ENCODE data around the gene AKR1E2.
A peak's percentile ranks its signal among the peaks of the same experiment; 100 is the strongest.

The AKR1E2 gene

DNA sequence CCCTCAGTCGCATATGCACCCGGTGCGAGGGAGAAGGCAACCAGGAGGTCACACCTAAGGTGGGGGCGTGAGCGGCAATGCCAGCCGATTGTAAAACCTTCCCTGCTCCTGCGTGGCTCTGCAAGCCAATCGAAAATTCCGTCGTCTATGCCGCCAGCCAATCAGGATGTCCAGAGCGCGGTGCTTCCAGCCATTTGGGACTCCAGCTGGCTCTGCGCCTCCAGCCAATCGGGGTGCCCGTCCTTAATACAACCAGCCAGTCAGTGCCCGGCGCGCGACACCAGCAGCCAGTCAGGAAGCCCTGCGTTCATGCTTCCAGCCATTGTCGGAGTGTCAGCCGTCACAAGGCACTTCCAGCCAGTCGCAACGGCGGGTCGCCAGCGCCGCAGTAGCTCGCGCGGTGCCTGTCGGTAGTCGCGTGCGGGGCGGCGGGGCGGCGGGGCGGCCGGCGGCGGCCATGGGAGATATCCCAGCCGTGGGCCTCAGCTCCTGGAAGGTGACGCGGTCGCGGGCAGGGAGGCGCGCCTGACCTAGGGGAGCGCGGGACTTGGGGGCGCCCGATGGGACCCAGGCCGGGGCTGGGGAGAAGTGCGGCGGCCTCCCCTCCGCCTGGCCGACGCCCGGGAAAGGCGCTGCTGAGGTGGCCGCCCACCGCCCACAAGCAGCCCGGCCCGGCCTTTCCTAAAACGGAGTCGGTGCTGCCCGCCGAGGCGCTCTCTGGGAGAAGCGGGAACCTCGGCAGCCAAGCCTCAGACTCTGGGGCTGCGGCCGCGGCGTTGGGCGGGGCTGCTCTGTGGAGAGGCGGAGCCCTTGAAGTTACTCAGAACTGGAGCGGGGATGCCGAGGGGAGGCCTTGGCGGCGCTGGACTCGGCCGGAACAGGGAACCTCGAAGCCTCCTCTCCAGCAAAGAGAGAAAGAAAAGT lies at the start of gene AKR1E2:
TSS of gene AKR1E2 (plus strand) at position 340 of the 924 bp plus-strand sequence. CDS start at position 458, 118 bp downstream.
- Histone ChIP-seq H3K4me3 (ENCODE audit: low read depth, low read length) (peak within 1 kb of the TSS; percentile 41), H3K36me3 (ENCODE audit: control insufficient read depth, insufficient read depth, low read length) (no peaks in the 10 kb centered on the region), H3K9ac (ENCODE audit: low read depth, low read length) (no peak within 1 kb of the TSS)

DNA sequence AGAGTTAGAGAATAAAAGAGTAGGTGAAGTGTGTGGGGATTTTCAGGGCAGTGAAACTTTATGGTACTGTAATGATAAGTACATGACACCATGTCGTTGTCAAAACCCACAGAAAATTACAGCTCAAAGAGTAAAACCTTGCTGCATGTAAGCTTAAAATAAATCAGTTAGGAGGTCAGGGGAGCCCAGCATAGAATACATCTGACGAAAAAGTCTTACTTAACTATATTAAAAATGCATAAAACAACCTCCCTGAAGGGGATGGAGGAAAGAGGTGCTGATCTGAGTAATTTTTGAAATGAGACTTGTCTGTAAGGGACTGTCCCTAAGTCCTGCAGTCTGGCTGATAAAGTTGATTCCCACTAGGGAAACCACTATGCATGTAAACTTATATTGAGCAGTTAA lies 49.8 kb upstream of the AKR1E2 start:
- no peaks in the 10 kb centered on the region for H3K36me3 ChIP-seq (ENCODE audit: control insufficient read depth, insufficient read depth, low read length)
- no peaks in the 10 kb centered on the region for H3K4me1 ChIP-seq (ENCODE audit: control insufficient read depth, insufficient read depth, low read length)

More for the DNA sequence above, at the start of gene AKR1E2:
- H3K4me1 ChIP-seq (ENCODE audit: control insufficient read depth, insufficient read depth, low read length), result no peaks in the 10 kb centered on the region
- H3K27me3 ChIP-seq (ENCODE audit: control insufficient read depth, insufficient read depth, low read length), result peaks cover 13% of the 10 kb centered on the region
- no peaks in the 10 kb centered on the region for H3K9me3 ChIP-seq (ENCODE audit: control insufficient read depth, insufficient read depth, low read length)

DNA sequence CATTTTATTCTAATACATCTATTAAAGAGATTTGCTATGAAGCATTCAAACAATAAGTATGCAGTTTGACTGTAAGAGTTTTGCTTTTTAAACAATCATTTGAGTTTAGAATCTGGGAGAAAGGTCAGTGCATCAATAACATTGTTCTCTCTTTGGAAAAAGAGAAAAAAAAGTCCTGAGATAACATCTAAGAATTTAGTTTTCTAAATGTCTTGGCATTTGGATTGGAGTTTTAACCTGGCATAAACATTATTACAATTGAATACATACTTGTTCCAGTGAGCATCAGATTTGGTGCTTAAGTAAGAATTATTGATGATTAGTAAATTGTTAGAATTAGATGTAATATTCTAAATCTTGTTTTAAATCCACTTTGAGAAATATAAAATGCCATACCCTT lies 47.2 kb upstream of the AKR1E2 start:
- no peak overlapping the region for H3K9ac ChIP-seq (ENCODE audit: low read depth, low read length)
- no peaks in the 10 kb centered on the region for H3K4me1 ChIP-seq (ENCODE audit: control insufficient read depth, insufficient read depth, low read length)
- H3K9me3 ChIP-seq (ENCODE audit: control insufficient read depth, insufficient read depth, low read length), result no peaks in the 10 kb centered on the region
- no peaks in the 10 kb centered on the region for H3K27me3 ChIP-seq (ENCODE audit: control insufficient read depth, insufficient read depth, low read length)
- H3K36me3 ChIP-seq (ENCODE audit: control insufficient read depth, insufficient read depth, low read length), result no peaks in the 10 kb centered on the region
- no peak overlapping the region for H3K4me3 ChIP-seq (ENCODE audit: low read depth, low read length)

More for the DNA sequence above, 49.8 kb upstream of the AKR1E2 start:
- no peaks in the 10 kb centered on the region for H3K27me3 ChIP-seq (ENCODE audit: control insufficient read depth, insufficient read depth, low read length)
- H3K9me3 ChIP-seq (ENCODE audit: control insufficient read depth, insufficient read depth, low read length), result no peaks in the 10 kb centered on the region
- no peak overlapping the region for H3K9ac ChIP-seq (ENCODE audit: low read depth, low read length)
- no peak overlapping the region for H3K4me3 ChIP-seq (ENCODE audit: low read depth, low read length)

- Histone ChIP-seq H3K4me1 (ENCODE audit: control insufficient read depth, insufficient read depth, low read length) (no peaks in the 10 kb centered on the region), H3K27me3 (ENCODE audit: control insufficient read depth, insufficient read depth, low read length) (no peaks in the 10 kb centered on the region), H3K9me3 (ENCODE audit: control insufficient read depth, insufficient read depth, low read length) (no peaks in the 10 kb centered on the region), H3K9ac (ENCODE audit: low read depth, low read length) (no peak overlapping the region), H3K4me3 (ENCODE audit: low read depth, low read length) (no peak overlapping the region), H3K36me3 (ENCODE audit: control insufficient read depth, insufficient read depth, low read length) (no peaks in the 10 kb centered on the region)
Observed at GRCh38 chr10:4780091-4780490, 45.9 kb upstream of the AKR1E2 start.

- no peaks in the 10 kb centered on the region for H3K27me3 ChIP-seq (ENCODE audit: control insufficient read depth, insufficient read depth, low read length)
- no peak overlapping the region for H3K4me3 ChIP-seq (ENCODE audit: low read depth, low read length)
- H3K9me3 ChIP-seq (ENCODE audit: control insufficient read depth, insufficient read depth, low read length), result no peaks in the 10 kb centered on the region
- H3K36me3 ChIP-seq (ENCODE audit: control insufficient read depth, insufficient read depth, low read length), result no peaks in the 10 kb centered on the region
- no peaks in the 10 kb centered on the region for H3K4me1 ChIP-seq (ENCODE audit: control insufficient read depth, insufficient read depth, low read length)
- H3K9ac ChIP-seq (ENCODE audit: low read depth, low read length), result no peak overlapping the region
Observed at GRCh38 chr10:4780782-4781181, 45.2 kb upstream of the AKR1E2 start.

DNA sequence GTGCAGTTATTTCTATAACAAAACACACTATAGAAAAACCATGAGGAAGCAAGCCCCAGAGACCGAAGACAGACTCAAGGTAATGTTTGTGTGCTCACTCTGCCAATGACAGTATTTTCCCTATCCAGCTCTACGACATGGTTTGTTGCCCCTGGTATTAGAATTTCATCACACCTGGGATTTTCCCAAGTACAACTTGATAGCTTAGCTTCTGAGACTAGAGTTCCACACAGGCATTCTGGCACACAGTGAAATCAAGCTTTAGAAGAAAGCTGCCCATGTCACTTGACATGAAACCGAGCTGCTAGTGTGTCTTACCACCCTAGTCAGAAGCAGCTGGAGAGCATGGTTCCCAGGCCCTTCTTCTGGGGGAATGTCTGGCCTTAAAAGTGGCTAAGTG lies 44.1 kb upstream of the AKR1E2 start:
- Histone ChIP-seq H3K36me3 (ENCODE audit: control insufficient read depth, insufficient read depth, low read length) (no peaks in the 10 kb centered on the region), H3K4me3 (ENCODE audit: low read depth, low read length) (no peak overlapping the region), H3K9ac (ENCODE audit: low read depth, low read length) (no peak overlapping the region), H3K9me3 (ENCODE audit: control insufficient read depth, insufficient read depth, low read length) (no peaks in the 10 kb centered on the region), H3K4me1 (ENCODE audit: control insufficient read depth, insufficient read depth, low read length) (no peaks in the 10 kb centered on the region), H3K27me3 (ENCODE audit: control insufficient read depth, insufficient read depth, low read length) (no peaks in the 10 kb centered on the region)

GRCh38 chr10:4784667-4785333 lies 41.2 kb upstream of the AKR1E2 start:
- Histone ChIP-seq H3K4me1 (ENCODE audit: control insufficient read depth, insufficient read depth, low read length) (no peaks in the 10 kb centered on the region), H3K9ac (ENCODE audit: low read depth, low read length) (no peak overlapping the region), H3K36me3 (ENCODE audit: control insufficient read depth, insufficient read depth, low read length) (no peaks in the 10 kb centered on the region)

GRCh38 chr10:4786043-4786839 lies 39.8 kb upstream of the AKR1E2 start:
- Histone ChIP-seq H3K36me3 (ENCODE audit: control insufficient read depth, insufficient read depth, low read length) (no peaks in the 10 kb centered on the region), H3K27me3 (ENCODE audit: control insufficient read depth, insufficient read depth, low read length) (no peaks in the 10 kb centered on the region), H3K9me3 (ENCODE audit: control insufficient read depth, insufficient read depth, low read length) (no peaks in the 10 kb centered on the region), H3K4me3 (ENCODE audit: low read depth, low read length) (no peak overlapping the region), H3K9ac (ENCODE audit: low read depth, low read length) (no peak overlapping the region), H3K4me1 (ENCODE audit: control insufficient read depth, insufficient read depth, low read length) (no peaks in the 10 kb centered on the region)

More at GRCh38 chr10:4784667-4785333, 41.2 kb upstream of the AKR1E2 start:
- Histone ChIP-seq H3K9me3 (ENCODE audit: control insufficient read depth, insufficient read depth, low read length) (no peaks in the 10 kb centered on the region), H3K4me3 (ENCODE audit: low read depth, low read length) (no peak overlapping the region), H3K27me3 (ENCODE audit: control insufficient read depth, insufficient read depth, low read length) (no peaks in the 10 kb centered on the region)

GRCh38 chr10:4790045-4790444 lies 36.0 kb upstream of the AKR1E2 start:
- H3K9me3 ChIP-seq (ENCODE audit: control insufficient read depth, insufficient read depth, low read length), result no peaks in the 10 kb centered on the region
- H3K4me1 ChIP-seq (ENCODE audit: control insufficient read depth, insufficient read depth, low read length), result no peaks in the 10 kb centered on the region
- no peaks in the 10 kb centered on the region for H3K27me3 ChIP-seq (ENCODE audit: control insufficient read depth, insufficient read depth, low read length)
- no peak overlapping the region for H3K4me3 ChIP-seq (ENCODE audit: low read depth, low read length)
- no peak overlapping the region for H3K9ac ChIP-seq (ENCODE audit: low read depth, low read length)
- H3K36me3 ChIP-seq (ENCODE audit: control insufficient read depth, insufficient read depth, low read length), result no peaks in the 10 kb centered on the region

GRCh38 chr10:4790922-4791321 lies 35.1 kb upstream of the AKR1E2 start:
- Histone ChIP-seq H3K4me1 (ENCODE audit: control insufficient read depth, insufficient read depth, low read length) (no peaks in the 10 kb centered on the region), H3K9ac (ENCODE audit: low read depth, low read length) (no peak overlapping the region), H3K9me3 (ENCODE audit: control insufficient read depth, insufficient read depth, low read length) (no peaks in the 10 kb centered on the region), H3K4me3 (ENCODE audit: low read depth, low read length) (no peak overlapping the region), H3K27me3 (ENCODE audit: control insufficient read depth, insufficient read depth, low read length) (no peaks in the 10 kb centered on the region), H3K36me3 (ENCODE audit: control insufficient read depth, insufficient read depth, low read length) (no peaks in the 10 kb centered on the region)

DNA sequence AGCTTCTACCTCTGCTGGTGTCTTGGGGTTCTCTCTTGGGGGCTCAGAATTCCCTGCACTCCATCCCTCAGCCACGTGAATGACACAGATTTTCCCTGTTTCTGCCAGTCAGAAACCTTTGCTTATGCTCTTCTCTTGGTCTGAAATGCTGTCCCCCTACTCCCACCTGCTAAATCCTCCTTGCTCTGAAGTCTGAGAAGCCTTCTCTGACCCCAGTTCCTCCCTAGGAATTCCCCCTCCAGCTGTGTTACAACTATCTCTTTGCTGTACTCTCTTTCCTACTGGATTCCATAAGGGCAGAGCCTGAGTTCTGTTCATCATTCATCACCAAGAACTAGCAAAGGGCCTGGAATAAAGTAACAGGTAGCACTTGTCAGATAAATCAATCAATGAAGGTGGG lies 33.6 kb upstream of the AKR1E2 start:
- no peaks in the 10 kb centered on the region for H3K36me3 ChIP-seq (ENCODE audit: control insufficient read depth, insufficient read depth, low read length)
- no peaks in the 10 kb centered on the region for H3K4me1 ChIP-seq (ENCODE audit: control insufficient read depth, insufficient read depth, low read length)
- H3K9me3 ChIP-seq (ENCODE audit: control insufficient read depth, insufficient read depth, low read length), result no peaks in the 10 kb centered on the region
- no peak overlapping the region for H3K9ac ChIP-seq (ENCODE audit: low read depth, low read length)
- no peak overlapping the region for H3K4me3 ChIP-seq (ENCODE audit: low read depth, low read length)
- no peaks in the 10 kb centered on the region for H3K27me3 ChIP-seq (ENCODE audit: control insufficient read depth, insufficient read depth, low read length)

Measured in iPS-15b (cell line).